GM12878 (cell line): ENCODE results near the gene MEGF6.

Source experiments
- JUND ChIP-seq: IDR thresholded peaks from 2 replicates; pipeline ENCODE4 v1.6.1; 2012; ENCODE audit warnings: low read depth, mild to moderate bottlenecking, low read length, improper control_type of control experiment, moderate library complexity
- RFX5 ChIP-seq: IDR thresholded peaks from 2 replicates; pipeline ENCODE4 v1.6.1; 2011; ENCODE audit warnings: low read depth, low read length, improper control_type of control experiment

DNA sequence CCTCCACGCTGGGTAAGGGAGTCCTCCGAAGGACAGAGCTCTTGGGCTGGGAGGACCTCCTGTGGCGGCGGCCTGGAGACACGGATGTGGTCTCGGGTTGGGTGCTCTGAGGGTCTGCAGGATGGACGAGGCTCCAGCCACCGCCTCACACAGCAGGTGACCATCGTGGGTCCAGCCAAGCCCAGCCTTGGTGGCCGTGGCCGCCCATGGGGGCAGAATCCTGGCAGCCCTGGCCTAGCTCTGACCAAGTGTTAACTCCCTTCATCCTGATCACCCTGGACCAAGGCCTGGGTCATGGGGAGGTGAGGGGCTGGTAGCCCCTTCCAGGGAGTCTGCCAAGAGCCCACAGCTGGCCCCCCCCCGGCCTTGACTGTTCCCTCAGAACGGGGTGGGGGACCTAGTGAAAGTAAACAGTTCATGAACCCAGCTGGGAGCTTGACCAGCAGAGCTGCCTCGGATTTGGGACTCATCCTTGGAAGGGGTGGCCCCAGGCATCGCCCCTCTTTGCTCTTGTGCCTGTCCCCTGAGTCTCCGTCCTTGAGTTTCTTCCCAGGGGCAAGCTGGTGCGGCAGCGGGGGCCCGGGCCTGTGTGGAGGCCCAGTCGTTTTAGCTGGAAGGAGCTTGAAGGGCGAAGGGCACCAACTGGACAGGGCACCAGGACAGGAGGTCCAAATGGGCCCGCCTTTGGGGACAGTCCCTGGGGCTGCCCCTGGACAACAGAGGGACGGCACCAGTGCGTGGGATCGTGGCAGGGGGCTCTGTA is 139.0 kb downstream of the MEGF6 start:
- TF ChIP-seq JUND (no peak), RFX5 (no peak)
